H7 (cell line): Measurements from ENCODE around the gene MARK2. TPM values are rescaled to one million over a fixed set of nuclear protein-coding genes. Genes with fewer than 3 reads are reported as not detected.

Experiments used
- DNase-seq: peaks from one replicate; pipeline ENCODE4 v3.0.0; 2012
- H3K27me3 ChIP-seq: 2 replicates; pipeline ENCODE4 v1.6.0; 2011; ENCODE audit warnings: mild to moderate bottlenecking, low read length; ENCODE audit not compliant: control insufficient read depth, insufficient read depth
- H3K36me3 ChIP-seq: replicated peaks from 2 replicates; pipeline ENCODE4 v1.5.1; 2011; ENCODE audit warnings: low read length; ENCODE audit not compliant: control insufficient read depth, insufficient read depth
- H3K4me3 ChIP-seq: 2 replicates; pipeline ENCODE4 v1.5.1; 2011; ENCODE audit warnings: low read depth, mild to moderate bottlenecking, control low read depth, low read length, moderate library complexity; ENCODE audit not compliant: insufficient read depth
- total RNA-seq: library from RNA; depleted of rRNA; stranded (reverse); fragments of >200 nt; shearing (Covaris generic); gene quantifications from 2 replicates; pipeline ENCODE4 v1.2.3, GENCODE V29; 2014

Gene MARK2
- total RNA-seq, 1 experiment from 2014 or later: 26.5 TPM

- peaks cover 20% of the 10 kb centered on the region for H3K36me3 ChIP-seq
- no peak for DNase-seq
- no peaks in the 10 kb centered on the region for H3K27me3 ChIP-seq
- H3K4me3 ChIP-seq: no peak overlapping the region
Observed at GRCh38 chr11:63893355-63893754, 54.4 kb downstream of the MARK2 start.

GRCh38 chr11:63896071-63896470, 57.2 kb downstream of the MARK2 start:
- no peaks in the 10 kb centered on the region for H3K27me3 ChIP-seq
- H3K4me3 ChIP-seq: no peak overlapping the region
- H3K36me3 ChIP-seq: peaks cover 44% of the 10 kb centered on the region
- DNase-seq: no peak

GRCh38 chr11:63897459-63898146, 58.7 kb downstream of the MARK2 start:
- DNase-seq: no peak
- Histone ChIP-seq H3K4me3 (no peak overlapping the region), H3K27me3 (no peaks in the 10 kb centered on the region), H3K36me3 (peaks cover 54% of the 10 kb centered on the region)

- peaks cover 55% of the 10 kb centered on the region for H3K36me3 ChIP-seq
- peak; percentile 72 for DNase-seq
- H3K4me3 ChIP-seq: no peak overlapping the region
- no peaks in the 10 kb centered on the region for H3K27me3 ChIP-seq
Observed at GRCh38 chr11:63901660-63902059, 62.8 kb downstream of the MARK2 start.

GRCh38 chr11:63903884-63904283, 65.0 kb downstream of the MARK2 start:
- Histone ChIP-seq H3K4me3 (no peak overlapping the region), H3K27me3 (no peaks in the 10 kb centered on the region), H3K36me3 (peaks cover 44% of the 10 kb centered on the region)
- DNase-seq: peak; percentile 48

GRCh38 chr11:63904743-63905142, 65.8 kb downstream of the MARK2 start:
- H3K36me3 ChIP-seq: peaks cover 38% of the 10 kb centered on the region
- no peaks in the 10 kb centered on the region for H3K27me3 ChIP-seq
- DNase-seq: no peak
- H3K4me3 ChIP-seq: no peak overlapping the region

GRCh38 chr11:63905179-63905578, 66.3 kb downstream of the MARK2 start:
- Histone ChIP-seq H3K4me3 (no peak overlapping the region), H3K36me3 (peaks cover 34% of the 10 kb centered on the region), H3K27me3 (no peaks in the 10 kb centered on the region)
- DNase-seq: peak; percentile 32

GRCh38 chr11:63906087-63906486, 67.2 kb downstream of the MARK2 start:
- no peaks in the 10 kb centered on the region for H3K27me3 ChIP-seq
- H3K4me3 ChIP-seq: no peak overlapping the region
- DNase-seq: peak; percentile 54
- H3K36me3 ChIP-seq: peaks cover 25% of the 10 kb centered on the region

- no peaks in the 10 kb centered on the region for H3K27me3 ChIP-seq
- DNase-seq: peak; percentile 87
- H3K4me3 ChIP-seq: no peak overlapping the region
- peaks cover 27% of the 10 kb centered on the region for H3K36me3 ChIP-seq
Observed at GRCh38 chr11:63906585-63906984, 67.7 kb downstream of the MARK2 start.

GRCh38 chr11:63907063-63907462, 68.2 kb downstream of the MARK2 start:
- Histone ChIP-seq H3K36me3 (peaks cover 24% of the 10 kb centered on the region), H3K27me3 (no peaks in the 10 kb centered on the region), H3K4me3 (no peak overlapping the region)
- peak; percentile 63 for DNase-seq

GRCh38 chr11:63907808-63908530, 69.1 kb downstream of the MARK2 start:
- Histone ChIP-seq H3K36me3 (peaks cover 21% of the 10 kb centered on the region), H3K27me3 (no peaks in the 10 kb centered on the region), H3K4me3 (no peak overlapping the region)
- peak; percentile 92 for DNase-seq

- no peak overlapping the region for H3K4me3 ChIP-seq
- peak; percentile 77 for DNase-seq
Observed at GRCh38 chr11:63908631-63909401, 69.9 kb downstream of the MARK2 start.

GRCh38 chr11:63909591-63910506, 70.9 kb downstream of the MARK2 start:
- H3K36me3 ChIP-seq: peaks cover 24% of the 10 kb centered on the region
- H3K4me3 ChIP-seq: no peak overlapping the region
- H3K27me3 ChIP-seq: no peaks in the 10 kb centered on the region
- peak; percentile 93 for DNase-seq

More at GRCh38 chr11:63908631-63909401, 69.9 kb downstream of the MARK2 start:
- no peaks in the 10 kb centered on the region for H3K27me3 ChIP-seq
- H3K36me3 ChIP-seq: peaks cover 19% of the 10 kb centered on the region

GRCh38 chr11:63910675-63911074, 71.8 kb downstream of the MARK2 start:
- Histone ChIP-seq H3K4me3 (no peak overlapping the region), H3K27me3 (no peaks in the 10 kb centered on the region), H3K36me3 (peaks cover 28% of the 10 kb centered on the region)
- DNase-seq: peak; percentile 83
